Stimulated activated CD4-positive, alpha-beta T cell treated with anti-CD3 and anti-CD28 coated beads, TNF-alpha, amount 100 ng/mL, for 24 hours (primary cell): Measurements from ENCODE around the gene GPR62.

Source experiments
- DNase-seq, 3 experiments: peaks; one replicate each; pipeline ENCODE4 v3.0.0-alpha.2; 2020; ENCODE audit warnings: low read depth in 3 of 3

The GPR62 gene

GRCh38 chr3:51938780-51939425 lies 16.3 kb upstream of the GPR62 start:
- no peak for DNase-seq

GRCh38 chr3:51940648-51941462 lies 14.3 kb upstream of the GPR62 start:
- DNase-seq: no peak

- no peak for DNase-seq
These were observed 13.8 kb upstream of the GPR62 start for GRCh38 chr3:51941463-51941797.

- peak; percentile 98 to 100 (median 99) for DNase-seq
These were observed 13.2 kb upstream of the GPR62 start, which contains the start of the genes PARP3 and RRP9 for GRCh38 chr3:51941798-51942602. Gene PARP3 (plus strand): TSS chr3:51942363. CDS start chr3:51943356, 993 bp downstream. Gene RRP9 (minus strand): TSS chr3:51941904. CDS start chr3:51941867, 37 bp downstream.

GRCh38 chr3:51942603-51943450 lies 12.4 kb upstream of the GPR62 start:
- DNase-seq: peak; percentile 40 to 63 (median 44)

- no peak for DNase-seq
These were observed 11.5 kb upstream of the GPR62 start for GRCh38 chr3:51943451-51944391.

- DNase-seq: no peak
These were observed 10.6 kb upstream of the GPR62 start for GRCh38 chr3:51944451-51945021.

- no peak for DNase-seq
These were observed 9.9 kb upstream of the GPR62 start for GRCh38 chr3:51945031-51945840.

- no peak for DNase-seq
These were observed 9.1 kb upstream of the GPR62 start for GRCh38 chr3:51945926-51946705.

GRCh38 chr3:51946796-51947195 lies 8.4 kb upstream of the GPR62 start:
- DNase-seq: no peak

GRCh38 chr3:51947215-51947900 lies 7.8 kb upstream of the GPR62 start:
- no peak for DNase-seq

GRCh38 chr3:51948016-51948580 lies 7.1 kb upstream of the GPR62 start:
- no peak for DNase-seq

- DNase-seq: no peak
These were observed 6.1 kb upstream of the GPR62 start for GRCh38 chr3:51949121-51949520.

- DNase-seq: no peak
These were observed 4.3 kb upstream of the GPR62 start for GRCh38 chr3:51950899-51951298.

GRCh38 chr3:51953445-51953844 lies 1.7 kb upstream of the GPR62 start:
- no peak for DNase-seq

- no peak for DNase-seq
These were observed 1.1 kb upstream of the GPR62 start for GRCh38 chr3:51954105-51954504.

GRCh38 chr3:51954713-51955112 lies 468 bp upstream of the GPR62 start:
- DNase-seq: no peak
